T follicular helper cell (primary cell): ENCODE measurements around the gene CDR2.
"Not testable (repeated sequence)": the region's sequence is repeated elsewhere in the genome, so short reads cannot be mapped to it uniquely, and the experiment has no call there.

Experiments used
- DNase-seq: peaks from one replicate; pipeline ENCODE4 v3.0.0-alpha.2; 2020; ENCODE audit warnings: low read depth

The CDR2 gene

DNA sequence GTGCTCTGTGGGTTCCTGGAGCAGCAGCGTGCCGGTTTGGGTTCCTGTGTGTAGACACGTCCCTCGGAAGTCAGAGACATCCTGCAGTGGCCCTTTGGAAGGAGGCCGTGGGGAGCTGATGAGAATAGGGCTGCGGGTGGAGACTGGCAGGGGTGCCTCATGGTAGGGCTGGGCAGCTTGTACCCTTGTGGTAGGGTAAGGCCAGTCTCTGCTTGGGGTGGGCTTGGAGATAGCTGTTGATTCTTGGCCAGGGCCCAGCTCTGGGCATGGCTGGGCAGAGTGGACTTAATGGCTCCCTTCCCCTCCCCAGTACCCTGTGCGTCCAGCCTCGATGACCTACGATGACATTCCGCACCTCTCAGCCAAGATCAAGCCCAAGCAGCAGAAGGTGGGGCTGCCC is 66.6 kb downstream of the CDR2 start:
- DNase-seq: no peak

DNA sequence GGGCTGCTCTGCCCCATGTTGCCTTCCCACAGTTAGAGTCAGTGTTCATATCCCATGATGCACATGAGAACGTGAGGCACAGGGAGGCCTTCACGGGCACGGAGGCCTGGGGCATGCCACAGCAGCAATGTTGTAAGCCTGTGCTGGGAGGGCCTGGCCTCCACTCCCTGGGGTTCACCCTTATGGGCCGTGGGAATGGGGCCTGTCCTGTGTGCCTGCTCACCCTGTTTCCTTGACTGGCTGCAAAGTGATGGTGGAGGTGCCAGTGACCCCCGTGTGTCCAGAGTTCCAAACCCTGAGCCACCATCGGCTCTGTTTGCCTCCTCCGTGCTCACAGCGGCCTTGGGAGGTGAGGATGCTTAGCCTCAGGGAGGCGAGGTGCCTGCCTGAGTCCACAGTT is 67.6 kb downstream of the CDR2 start:
- DNase-seq: no peak

DNA sequence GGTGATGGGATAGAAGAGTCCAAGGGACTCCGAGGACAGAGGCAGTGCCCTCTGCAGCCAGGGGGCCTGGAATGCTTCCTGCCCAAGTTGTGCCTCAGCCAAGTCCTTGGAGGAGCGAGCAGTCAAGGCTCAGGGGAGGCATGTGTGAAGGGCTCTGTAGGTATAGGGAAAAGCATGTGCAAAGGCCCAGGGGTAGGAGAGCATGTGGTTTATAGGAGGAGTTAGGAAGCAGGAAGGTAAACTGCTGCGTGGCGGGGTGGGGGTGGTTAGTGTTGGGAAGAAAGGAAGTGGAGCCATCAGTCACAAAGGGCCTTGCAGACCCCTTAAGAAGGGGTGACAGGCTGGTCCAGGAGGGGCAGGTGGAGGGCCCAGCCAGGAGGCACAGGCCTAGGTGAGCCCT is 70.0 kb downstream of the CDR2 start:
- DNase-seq: no peak

DNA sequence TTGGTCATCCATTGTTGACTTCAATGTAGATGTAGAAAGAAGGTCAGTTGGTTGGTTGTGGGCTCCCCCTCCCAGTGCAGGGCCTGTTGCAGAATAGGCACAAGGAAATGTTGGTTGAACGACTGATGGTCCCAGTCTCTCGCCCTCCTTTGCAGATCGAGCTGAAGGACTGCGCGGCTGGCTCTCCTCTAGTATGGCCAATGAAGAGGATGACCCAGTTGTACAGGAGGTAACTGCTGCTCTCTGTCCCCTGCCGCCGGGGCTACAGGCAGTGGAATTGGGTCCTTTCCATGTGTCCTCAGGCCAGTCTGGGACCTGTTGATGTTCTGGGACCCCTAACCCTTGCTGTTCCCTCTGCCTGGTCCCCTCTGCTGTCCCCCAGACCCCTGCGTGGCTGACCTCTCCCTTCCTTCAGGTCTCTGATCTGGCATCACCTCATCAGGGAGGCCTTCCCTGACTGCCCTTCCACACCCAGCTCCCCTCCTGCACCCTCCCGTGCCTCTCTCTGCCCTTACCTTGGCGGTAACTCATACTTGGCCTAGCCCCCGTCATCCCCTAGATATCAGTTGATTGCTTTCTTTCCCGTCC is 71.5 kb downstream of the CDR2 start:
- DNase-seq: no peak

DNA sequence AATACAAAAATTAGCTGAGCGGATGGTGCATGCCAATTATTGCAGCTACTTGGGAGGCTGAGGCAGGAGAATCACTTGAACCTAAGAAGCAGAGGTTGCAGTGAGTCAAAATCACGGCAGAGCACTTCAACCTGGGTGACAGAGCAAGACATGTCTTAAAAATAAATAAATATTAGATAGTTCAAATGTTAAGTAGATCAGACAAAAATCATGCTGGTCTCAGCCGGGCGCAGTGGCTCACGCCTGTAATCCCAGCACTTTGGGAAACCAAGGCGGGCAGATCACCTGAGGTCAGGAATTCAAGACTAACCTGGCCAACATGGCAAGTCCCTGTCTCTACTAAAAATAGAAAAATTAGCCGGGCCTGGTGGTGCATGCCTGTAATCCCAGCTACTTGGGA is 73.0 kb downstream of the CDR2 start:
- DNase-seq: not testable (repeated sequence)

DNA sequence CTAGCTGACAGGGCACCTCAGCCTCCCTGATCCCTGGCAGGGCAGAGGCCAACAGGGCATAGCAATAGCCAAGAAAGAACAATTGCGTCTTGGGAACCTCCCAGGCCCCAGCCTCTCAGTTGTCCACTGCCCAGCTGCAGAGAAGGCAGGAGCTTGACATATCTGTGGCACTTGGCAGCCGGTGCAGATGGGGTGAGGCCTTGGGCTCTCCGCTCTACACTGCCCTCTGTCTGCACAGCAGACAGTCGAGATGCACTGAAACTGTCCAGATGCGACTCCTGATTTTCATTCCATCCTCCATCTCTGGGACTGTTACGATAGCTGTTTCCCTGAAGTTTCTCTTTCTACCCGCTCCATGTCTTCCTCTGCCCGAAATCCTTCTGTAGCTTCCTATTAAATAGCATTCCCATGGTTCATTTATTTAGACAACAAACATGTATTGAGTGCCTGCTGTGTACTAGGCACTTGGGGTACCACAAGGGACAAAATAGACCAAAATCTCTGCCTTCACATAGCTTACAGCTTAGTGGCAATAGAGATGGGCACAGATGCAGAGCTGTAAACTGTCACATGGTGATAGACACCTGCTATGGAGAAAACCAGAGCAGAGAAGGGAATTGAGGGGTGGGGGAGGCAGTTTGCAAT is 73.9 kb downstream of the CDR2 start:
- DNase-seq: peak; percentile 30

DNA sequence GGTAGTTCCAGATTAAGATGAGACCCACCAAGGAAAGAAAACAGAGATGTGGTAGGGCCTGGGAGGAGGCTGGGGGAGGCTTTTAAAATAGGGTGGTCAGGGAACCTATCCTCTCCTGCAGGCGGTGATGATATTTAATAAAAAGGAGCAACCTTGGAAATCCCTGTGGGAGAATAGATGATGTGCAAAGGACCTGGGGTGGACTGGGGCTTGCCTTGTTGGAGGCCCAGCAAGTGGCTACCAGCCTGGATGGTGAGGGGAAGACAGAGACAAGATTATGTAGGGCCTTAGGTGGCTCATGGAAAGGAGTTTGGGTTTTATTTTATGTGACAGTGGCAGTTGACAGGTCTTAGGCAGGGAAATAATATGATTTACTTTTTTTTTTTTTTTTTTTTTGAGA is 75.4 kb downstream of the CDR2 start:
- DNase-seq: no peak

DNA sequence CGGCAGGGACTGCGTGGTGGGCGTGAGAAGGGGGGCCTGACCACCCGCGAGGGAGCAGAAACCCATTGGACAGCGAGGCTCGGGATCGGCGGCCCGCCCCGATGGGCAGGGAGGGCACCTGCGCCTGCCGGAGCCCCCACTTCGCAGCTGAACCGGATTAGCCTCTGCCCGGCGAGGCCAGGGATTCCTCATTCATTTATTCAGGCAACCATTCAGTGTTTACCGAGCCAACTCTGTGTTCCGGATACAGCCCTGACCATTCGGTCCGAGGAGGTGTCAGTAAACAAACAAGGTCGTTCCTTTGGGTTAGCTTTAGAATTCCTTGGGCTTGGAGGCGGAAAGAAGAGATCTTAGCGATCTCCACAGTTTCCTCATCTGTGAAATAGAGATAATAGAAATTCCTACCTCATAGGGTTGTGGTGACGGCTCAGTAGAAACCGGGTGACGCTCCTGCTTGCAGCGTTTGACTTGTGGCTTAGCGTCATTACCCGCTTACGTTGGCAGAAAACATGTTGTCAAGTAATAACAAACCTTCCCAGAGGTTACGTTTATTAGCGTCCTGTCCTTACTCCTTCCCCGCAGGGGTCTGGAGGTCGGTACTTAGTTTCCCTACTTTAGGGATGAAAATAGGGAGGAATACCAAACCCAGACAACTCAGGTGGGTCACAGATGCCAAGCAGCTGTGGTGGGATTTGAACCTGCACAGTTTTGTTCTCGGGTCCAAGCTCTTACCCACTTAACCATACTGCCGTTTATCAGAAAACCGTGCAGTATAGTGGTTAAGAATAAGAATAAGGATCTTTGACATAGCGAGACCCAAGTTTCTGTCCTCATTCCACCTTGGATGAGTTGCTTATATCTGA is 76.3 kb downstream of the CDR2 start:
- DNase-seq: peak; percentile 70

DNA sequence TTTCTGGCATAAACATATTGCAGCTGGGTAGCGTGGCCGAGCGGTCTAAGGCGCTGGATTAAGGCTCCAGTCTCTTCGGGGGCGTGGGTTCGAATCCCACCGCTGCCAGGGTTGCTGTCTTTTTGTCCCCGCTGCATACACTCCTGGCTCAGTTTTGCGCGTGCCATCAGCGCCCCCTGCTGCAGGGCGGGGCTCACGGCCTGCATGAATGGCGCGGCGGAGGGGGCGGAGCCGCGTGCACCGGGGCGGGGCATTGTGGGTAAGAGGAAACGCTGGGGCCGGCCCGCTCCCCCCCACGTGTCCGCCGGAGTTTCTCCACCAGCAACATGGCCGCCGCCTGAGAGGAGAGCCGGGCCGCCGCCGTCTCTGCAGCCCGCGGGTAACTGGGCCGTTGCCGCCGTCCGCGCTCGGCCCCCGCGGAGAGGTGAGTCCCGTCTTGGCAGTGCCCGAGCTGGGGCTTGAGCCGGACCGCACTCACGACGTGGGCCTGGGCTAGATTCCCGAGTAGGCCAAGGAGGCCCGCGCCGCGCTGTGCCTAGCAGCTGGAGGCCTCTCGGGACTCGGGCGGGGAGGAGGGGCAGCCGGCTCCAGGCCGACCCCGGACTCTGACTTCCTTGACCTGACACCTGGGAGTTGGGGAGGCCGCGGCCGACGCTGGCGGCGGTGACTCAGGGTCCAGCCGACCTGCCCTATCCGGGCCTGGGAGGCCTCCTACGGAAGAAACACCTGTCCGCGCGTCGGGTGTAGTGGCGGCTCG is 77.1 kb downstream of the CDR2 start, which contains the start of gene POLR3E:
TSS of gene POLR3E (plus strand) at position 296 of the 757 bp plus-strand sequence. CDS start 5,560 bp downstream, outside the sequence.
- DNase-seq: peak; percentile 100

DNA sequence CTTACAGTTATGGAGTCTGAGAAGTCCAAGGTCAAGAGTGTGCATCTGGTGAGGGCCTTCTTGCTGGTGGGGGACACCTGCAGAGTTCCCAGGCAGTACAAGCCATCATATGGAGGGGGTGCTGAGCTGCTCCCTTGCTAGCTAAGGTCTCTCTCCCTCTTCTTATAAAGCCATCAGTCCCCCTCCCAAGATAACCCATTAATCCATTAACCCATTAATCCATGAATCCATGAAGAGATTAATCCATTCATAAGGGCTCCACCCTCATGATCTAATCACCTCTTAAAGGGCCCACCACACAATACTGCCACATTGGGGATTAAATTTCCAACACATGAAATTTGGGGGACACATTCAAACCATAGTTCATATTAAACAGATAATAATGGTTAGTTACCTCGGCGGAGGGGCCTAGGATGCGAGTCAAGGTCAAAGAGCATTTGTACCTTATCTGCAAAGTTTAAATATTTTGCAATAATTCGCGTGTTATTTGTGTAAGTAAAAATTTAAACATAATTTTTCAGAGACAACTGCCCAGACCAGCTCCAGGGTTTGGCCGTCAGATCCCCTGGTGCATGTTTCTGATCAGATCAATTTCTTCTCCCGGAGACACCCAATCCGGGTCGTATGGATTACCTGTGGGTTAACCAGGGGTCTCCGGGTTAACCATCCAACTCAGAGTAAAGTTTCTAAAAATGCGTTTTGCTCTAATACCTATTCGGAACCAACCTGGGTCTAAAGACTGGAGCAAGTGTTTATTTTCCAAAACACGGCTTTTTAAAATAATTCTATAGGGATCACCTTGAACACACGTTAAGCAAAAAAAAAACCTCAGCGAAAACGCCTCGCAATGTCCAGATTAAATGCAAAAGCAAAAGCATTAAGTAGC is 78.0 kb downstream of the CDR2 start:
- DNase-seq: no peak
